Fibroblast of skin of left biceps (primary cell): ENCODE results near the gene PROCR.
"Not testable (repeated sequence)": the region's sequence is repeated elsewhere in the genome, so short reads cannot be mapped to it uniquely, and the experiment has no call there.

Experiments used
- DNase-seq, 2 experiments: peaks; one replicate each; pipeline ENCODE4 v3.0.0-alpha.2; 2013; ENCODE audit warnings: low read depth in 2 of 2

The PROCR gene

GRCh38 chr20:35165221-35166185 lies 6.4 kb upstream of the PROCR start:
- DNase-seq, result no peak

- DNase-seq, result no peak
Measured at GRCh38 chr20:35166242-35166830, 5.5 kb upstream of the PROCR start.

- DNase-seq, result no peak
Measured at GRCh38 chr20:35167787-35168186, 4.1 kb upstream of the PROCR start.

GRCh38 chr20:35168701-35169409 lies 3.0 kb upstream of the PROCR start:
- not testable (repeated sequence) for DNase-seq

GRCh38 chr20:35171438-35171752 lies 477 bp upstream of the PROCR start:
- no peak for DNase-seq

- DNase-seq, result no peak
Measured at GRCh38 chr20:35172434-35172806, 548 bp downstream of the PROCR start.

GRCh38 chr20:35173576-35174192 lies 1.8 kb downstream of the PROCR start:
- no peak for DNase-seq

- DNase-seq, result no peak
Measured at GRCh38 chr20:35174458-35175216, 2.8 kb downstream of the PROCR start.

- no peak for DNase-seq
Measured at GRCh38 chr20:35176132-35176531, 4.3 kb downstream of the PROCR start.

GRCh38 chr20:35179292-35180212 lies 7.7 kb downstream of the PROCR start:
- DNase-seq, result no peak

- DNase-seq, result no peak
Measured at GRCh38 chr20:35180266-35180665, 8.4 kb downstream of the PROCR start.

GRCh38 chr20:35181731-35182130 lies 9.9 kb downstream of the PROCR start:
- DNase-seq, result no peak

GRCh38 chr20:35186691-35187289 lies 14.9 kb downstream of the PROCR start:
- DNase-seq, result not testable (repeated sequence)

- no peak for DNase-seq
Measured at GRCh38 chr20:35187584-35188190, 15.8 kb downstream of the PROCR start.

- DNase-seq, result not testable (repeated sequence)
Measured at GRCh38 chr20:35189223-35189622, 17.4 kb downstream of the PROCR start.

GRCh38 chr20:35190556-35190955 lies 18.7 kb downstream of the PROCR start:
- no peak for DNase-seq

GRCh38 chr20:35191419-35192117 lies 19.7 kb downstream of the PROCR start:
- DNase-seq, result no peak

GRCh38 chr20:35192118-35192872 lies 20.4 kb downstream of the PROCR start:
- no peak for DNase-seq
